COR-L47 (cell line): ENCODE measurements around the gene KRT1.

ENCODE experiments used
- DNase-seq: peaks from one replicate; lab custom pipeline; 2025; lab: John Stamatoyannopoulos, UW

KRT1 gene

GRCh38 chr12:52634266-52635056, 45.7 kb downstream of the KRT1 start:
- DNase-seq: peak; percentile 74

GRCh38 chr12:52633383-52633782, 46.8 kb downstream of the KRT1 start:
- DNase-seq: no peak

GRCh38 chr12:52632656-52633055, 47.6 kb downstream of the KRT1 start:
- no peak for DNase-seq

- DNase-seq: no peak
These were observed 48.3 kb downstream of the KRT1 start for GRCh38 chr12:52631676-52632459.

- DNase-seq: no peak
These were observed 48.9 kb downstream of the KRT1 start for GRCh38 chr12:52631264-52631663.

GRCh38 chr12:52630599-52631200, 49.5 kb downstream of the KRT1 start:
- DNase-seq: no peak

GRCh38 chr12:52630008-52630500, 50.2 kb downstream of the KRT1 start:
- DNase-seq: no peak

GRCh38 chr12:52629281-52630007, 50.8 kb downstream of the KRT1 start:
- no peak for DNase-seq

GRCh38 chr12:52628841-52629240, 51.4 kb downstream of the KRT1 start:
- no peak for DNase-seq

- no peak for DNase-seq
These were observed 52.1 kb downstream of the KRT1 start for GRCh38 chr12:52628111-52628507.

- no peak for DNase-seq
These were observed 52.7 kb downstream of the KRT1 start for GRCh38 chr12:52627395-52628110.
